Activated CD4-positive, alpha-beta T cell treated with anti-CD3 and anti-CD28 coated beads for 4 hours (primary cell): ENCODE data around the gene PPFIBP1.

Source experiments
- DNase-seq, 2 donors: peaks; one replicate each; pipeline ENCODE4 v3.0.0-alpha.2; 2020

The PPFIBP1 gene

DNA sequence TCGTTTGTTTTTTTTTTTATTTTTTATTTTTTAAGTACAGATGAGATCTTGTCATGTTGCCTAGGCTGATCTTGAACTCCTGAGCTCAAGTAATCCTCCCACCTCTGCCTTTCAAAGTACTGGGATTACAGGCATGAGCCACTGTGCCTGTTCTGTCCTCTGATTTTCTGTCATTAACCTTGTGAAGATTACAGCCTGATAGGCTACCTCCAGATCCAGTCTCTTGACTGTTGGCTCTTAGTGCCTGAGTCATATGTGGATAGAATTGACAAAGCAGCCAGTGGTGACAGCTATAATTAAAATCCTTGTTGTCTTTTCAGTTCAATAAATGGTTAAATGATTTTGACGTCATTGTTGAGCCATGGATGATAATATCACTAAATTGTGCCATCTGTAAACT, 151.0 kb downstream of the PPFIBP1 start:
- no peak for DNase-seq

DNA sequence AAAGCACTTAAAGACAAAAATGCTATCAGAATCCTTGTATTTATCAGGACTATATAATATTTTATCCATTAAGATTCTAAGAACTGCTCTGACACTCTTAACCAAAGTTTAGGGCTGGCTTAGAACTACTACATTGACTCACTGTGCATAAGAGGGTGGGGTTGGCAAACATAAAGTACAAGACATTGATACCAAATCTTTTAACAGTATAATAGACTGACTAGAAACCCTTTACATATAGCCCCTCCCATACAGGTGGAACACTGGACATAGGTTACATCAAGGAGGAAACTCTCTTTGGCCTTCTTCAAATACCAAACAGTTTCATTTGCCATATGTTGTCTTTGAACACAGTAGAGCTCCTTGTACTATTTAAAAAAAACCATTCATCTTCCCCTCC, 156.6 kb downstream of the PPFIBP1 start:
- no peak for DNase-seq

DNA sequence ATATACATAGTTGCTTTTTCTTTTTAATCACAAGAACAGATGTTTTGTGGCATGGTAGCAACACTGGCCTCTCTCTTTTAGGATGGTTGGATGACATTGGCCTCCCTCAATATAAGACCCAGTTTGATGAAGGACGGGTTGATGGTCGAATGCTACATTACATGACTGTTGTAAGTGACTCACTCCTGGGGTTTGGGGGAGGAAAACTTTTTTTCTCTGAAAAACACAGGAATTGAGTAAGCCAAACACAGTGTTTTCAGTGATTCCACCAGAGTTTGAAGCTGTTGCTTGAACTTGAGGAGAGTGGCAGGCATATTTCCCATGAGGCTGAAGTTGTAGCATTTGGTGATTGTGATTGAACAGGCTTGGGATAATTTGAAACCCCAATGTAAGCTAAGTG, 158.5 kb downstream of the PPFIBP1 start:
- DNase-seq, result no peak

DNA sequence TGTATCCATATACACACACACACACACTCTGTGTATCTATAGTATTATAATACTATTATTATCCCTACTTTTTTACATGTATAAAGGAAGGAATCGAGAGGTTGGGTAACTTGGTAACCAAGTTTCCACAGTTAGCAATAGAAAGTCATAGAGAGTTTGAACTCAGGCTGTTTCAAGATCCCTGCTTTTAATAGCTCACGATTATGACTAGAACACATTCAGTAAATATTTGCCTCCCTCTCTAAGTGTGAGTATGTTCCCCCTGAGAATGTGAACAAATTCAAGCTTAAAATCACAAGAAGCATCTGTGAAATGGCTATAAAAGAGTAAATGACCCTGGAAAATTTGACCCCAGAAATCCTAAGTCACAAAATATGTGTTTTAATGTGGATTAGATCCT, 161.3 kb downstream of the PPFIBP1 start:
- no peak for DNase-seq

DNA sequence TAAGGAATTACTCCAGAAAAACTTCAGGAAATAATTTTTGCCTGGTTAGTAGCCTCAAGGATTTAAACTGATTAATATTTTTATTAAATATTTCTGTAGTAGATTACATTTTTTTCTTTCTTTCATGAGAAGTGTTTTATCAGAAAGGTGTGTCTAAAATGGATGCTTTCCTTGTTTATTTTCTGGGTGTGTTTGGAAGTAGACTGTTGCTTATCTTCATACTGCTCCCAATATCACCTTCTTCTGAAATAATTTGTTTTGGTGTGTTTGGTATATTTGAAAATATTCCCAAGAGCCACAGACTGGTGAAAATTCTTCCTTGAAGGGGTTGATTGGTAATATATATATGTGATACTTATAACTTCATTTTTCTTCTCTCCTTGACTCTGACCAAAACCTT, 162.1 kb downstream of the PPFIBP1 start:
- no peak for DNase-seq

DNA sequence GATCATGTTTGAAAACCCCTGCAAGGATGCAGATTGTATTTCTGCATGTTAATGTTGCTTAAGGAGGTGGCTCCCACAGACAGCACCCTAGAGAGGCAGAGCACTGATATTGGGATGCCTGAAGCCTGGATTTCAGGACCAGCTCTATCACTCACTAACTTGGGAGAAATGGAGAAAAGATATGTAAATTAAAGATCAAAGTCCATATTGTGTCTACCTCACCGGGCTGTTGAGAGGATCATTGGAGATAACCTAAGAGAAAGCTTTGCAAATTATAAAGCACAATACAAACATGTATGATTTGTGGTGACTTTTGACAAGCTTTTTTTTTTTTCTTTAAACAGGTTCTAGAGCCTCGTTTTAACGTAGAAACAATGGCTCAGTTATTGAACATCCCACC, 164.7 kb downstream of the PPFIBP1 start:
- no peak for DNase-seq

DNA sequence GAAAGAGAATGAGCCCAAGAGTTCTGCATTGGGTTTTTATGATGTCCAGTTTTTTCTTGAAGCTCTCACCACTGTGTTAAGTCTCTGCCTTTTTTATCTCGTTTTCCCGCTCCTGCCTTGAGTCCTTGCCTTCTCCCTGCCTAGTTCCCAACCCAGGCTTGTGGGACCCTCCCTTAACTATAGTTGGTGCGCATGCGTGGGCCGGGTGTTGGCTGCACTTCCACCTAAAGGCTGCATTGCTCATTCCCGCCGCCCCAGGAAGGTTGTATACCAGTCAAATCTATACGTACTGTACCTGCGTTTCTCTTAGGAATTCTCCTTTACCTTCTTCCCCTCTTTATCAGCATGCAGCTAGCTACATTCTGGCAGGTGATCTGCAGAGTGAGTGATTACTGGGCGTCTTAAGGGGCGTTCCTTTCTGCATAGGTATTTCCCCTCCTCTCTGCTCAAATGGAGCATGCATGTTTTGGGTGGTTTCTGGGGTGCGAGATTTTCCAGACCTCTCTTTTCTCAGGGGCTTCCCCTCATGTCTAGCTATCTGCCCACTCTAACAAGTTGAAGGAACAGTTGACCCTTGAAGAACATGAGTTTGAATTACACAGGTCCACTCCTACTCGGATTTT, 165.7 kb downstream of the PPFIBP1 start:
- DNase-seq, result no peak

DNA sequence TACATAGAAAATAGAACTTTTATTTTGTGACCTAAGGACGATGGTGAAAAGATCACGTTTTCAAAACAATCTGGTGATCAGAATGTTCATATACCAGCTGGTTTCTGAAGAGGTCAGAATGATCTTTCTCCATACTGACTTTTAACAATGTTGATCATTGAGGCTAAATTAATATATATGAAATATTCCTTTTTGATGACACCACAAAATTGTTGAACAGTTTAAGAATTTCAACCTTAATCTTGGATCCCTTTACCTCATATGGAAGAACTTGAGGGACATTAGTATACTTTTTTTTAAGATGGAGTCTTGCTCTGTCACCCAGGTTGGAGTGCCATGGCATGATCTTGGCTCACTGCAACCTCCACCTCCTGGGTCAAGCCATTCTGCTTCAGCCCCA, 169.4 kb downstream of the PPFIBP1 start:
- no peak for DNase-seq

DNA sequence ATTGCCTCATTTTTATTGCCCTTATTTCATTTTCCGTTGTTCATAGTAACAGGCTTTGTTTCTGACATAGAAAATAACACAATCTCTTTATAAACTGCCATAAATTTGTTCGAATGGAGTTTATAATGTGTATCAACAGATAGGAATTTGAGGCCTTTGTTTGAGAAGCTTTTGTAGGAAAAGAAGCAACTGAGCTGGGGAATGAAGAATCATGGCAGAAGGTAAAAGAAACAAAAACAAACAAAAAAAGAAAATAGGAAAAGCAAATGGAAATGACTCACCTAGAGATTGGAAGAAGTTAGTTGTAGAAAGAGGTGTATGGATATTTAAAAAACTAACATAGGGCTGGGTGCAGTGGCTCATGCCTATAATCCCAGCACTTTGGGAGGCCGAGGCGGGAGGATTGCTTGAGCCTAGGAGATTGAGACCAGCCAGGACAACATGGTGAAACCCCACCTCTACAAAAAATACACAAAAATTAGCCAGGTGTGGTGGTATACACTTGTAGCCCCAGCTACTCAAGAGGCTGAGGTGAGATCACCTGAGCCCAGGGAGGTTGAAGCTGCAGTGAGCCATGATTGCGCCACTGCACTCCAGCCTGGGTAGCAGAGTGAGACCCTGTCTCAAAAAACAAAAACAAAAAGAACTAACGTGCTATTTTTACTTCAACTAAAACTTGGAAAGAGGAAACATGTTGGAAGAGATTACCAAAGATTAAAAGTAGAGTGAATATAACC, 171.7 kb downstream of the PPFIBP1 start:
- no peak for DNase-seq

DNA sequence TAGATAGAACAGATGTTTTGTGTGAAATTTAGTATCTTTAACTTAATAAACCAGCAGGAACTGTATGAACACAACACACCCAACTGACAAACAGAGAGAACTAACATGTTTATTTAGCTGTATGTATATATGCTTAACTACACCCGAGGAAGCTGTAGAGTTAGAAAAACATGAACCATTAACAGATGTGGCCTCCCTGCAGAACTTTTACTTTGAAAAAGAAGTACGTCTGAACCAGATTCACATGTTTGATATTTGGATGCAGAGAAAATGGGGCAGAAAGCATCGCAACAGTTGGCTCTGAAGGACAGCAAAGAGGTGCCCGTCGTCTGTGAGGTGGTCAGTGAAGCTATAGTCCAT, 172.3 kb downstream of the PPFIBP1 start, which contains the start of gene REP15:
TSS of gene REP15 (plus strand) at position 155 of the 360 bp plus-strand sequence. CDS start at position 271, 116 bp downstream.
- DNase-seq, result no peak

DNA sequence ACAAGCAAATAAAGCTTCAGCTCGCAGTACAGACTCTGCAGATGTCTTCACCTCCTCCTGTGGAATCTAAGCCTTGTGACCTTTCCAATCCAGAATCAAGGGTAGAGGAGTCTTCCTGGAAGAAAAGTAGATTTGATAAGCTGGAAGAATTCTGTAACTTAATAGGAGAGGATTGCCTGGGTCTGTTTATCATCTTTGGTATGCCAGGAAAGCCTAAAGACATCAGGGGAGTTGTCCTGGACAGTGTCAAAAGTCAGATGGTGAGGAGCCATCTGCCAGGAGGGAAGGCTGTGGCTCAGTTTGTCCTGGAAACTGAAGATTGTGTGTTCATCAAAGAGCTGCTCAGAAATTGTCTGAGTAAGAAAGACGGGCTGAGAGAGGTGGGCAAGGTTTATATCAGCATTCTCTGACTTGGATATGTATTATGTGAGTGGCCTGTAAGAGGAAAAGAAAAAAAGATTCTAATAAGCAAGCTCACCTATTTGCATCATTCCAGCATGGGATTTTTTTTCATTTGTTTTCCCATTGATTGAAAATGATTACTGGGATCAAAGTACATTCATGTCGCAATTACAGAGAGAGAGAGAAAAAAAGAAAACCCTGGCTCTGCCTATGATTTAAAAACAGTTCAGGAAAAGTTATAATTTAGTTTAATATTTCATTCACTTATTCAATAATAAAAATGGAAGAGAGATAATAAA, 173.0 kb downstream of the PPFIBP1 start:
- no peak for DNase-seq

DNA sequence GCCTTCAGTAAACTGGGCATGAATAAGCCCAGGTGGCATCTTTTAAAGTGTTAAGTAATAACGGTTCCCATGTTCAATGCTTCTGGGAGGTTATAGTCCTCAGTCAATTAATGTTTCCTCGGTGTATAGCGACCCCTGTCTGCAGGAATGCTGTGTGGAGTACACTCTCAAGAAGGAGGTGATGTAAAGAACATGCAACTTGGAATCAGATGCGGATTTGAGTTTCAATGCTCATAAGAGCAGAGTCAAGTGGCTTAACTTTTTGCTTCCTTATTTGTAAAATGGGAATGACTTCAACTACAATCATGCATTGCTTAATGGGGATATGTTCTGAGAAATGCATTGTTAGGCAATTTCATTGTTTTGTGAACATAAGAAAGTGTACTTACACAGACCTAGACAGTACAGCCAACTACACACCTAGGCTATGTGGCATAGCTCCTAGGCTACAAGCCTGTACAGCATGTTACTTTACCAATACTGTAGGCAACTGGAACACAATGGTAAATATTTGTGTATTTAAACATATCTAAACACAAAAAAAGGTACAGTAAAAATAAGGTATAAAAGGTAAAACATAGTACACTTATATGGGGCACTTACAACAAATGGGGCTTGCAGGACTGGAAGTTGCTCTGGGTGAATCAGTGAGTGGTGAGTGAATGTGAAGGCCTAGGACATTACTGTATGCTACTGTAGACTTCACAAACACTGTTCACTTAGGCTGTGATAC, 179.9 kb downstream of the PPFIBP1 start:
- peak; percentile 65 to 76 for DNase-seq

DNA sequence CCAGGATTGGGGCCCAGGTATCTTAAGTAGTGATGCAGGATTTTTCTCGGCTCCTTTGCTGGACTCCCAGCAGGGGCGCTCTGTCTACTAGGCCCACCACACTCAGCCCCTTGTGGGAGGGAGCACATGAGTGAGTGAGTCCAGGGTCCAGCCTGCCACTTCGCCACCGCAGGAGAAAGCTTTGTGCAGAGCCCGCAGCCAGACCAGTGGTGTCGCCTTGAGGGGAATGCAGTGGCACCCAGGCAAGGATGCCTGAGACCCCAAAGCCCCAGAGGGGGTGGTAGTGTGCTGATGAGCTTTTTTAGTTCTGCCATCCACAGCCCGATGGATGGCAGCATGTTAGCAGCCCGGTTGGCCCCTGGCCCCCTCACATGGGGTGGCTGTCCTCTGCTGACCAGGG, 181.3 kb downstream of the PPFIBP1 start:
- no peak for DNase-seq

DNA sequence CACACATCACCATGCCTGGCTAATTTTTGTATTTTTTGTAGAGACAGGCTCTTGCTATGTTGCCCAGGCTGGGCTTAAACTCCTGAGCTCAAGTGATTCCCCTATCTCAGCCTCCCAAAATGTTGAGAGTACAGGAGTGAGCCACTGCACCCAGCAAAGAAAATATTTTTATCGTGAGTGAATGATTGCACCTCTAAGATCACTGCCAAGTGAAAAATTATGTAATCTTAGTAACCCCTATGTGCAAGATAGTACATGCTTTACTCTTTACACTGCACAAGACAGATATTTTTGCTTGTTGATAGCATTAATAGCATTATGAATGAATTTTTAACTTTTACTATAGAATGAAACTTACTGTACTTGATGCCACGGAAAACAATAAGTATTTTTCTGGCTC, 183.2 kb downstream of the PPFIBP1 start:
- no peak for DNase-seq

DNA sequence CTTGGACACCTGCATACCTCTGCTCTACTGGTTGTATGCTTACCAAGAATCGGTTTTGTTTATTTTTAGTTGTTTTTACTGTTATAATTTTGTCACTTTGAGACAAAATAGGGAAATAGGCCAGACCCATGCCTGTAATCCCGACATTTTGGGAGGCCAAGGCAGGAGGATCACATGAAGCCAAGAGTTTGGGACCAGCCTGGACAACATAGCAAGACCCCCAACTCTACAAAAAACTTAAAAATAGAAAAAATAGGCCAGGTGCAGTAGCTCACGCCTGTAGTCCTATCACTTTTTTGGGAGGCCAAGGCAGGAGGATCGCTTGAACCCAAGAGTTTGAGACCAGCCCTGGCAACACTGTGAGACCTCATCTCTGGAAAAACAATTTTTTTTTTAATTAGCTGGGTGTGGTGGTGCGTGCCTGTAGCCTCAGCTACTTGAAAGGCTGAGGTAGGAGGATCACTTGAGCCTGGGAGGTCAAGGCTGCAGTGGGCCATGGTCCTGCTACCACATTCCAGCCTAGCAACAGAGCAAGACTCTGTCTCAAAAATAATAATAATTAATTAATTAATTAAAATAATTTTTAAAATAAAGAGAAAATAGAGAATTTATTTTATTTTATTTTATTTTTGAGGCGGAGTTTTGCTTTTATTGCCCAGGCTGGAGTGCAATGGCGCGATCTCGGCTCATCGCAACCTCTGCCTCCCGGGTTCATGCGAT, 185.4 kb downstream of the PPFIBP1 start:
- no peak for DNase-seq

DNA sequence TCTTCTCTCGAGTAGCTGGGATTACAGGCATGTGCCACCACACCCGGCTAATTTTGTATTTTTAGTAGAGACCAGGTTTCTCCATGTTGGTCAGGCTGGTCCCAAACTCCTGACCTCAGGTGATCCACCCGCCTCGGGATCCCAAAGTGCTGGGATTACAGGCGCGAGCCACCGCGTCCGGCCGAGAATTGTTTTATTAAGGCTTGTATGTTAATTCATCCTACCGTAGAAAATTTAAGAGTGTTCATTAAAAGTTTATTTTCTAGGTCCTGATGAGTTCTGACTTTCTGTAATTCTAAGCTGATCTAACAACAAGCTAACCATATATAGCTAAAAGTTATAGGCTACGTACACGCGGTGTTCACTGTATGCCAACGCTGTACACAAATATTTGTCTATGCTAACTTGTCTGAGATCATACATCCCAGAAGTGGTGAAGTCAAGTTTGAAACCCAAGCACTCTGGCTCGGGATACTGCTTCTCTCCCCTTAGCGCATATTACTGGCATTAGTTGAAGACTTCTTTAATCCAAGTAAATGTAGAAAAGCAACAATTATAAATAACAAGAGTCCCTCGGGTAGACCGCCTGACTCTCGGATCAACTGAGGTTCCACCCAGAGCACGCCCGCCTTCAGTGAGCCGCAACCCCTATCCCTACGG, 186.1 kb downstream of the PPFIBP1 start:
- DNase-seq, result no peak

DNA sequence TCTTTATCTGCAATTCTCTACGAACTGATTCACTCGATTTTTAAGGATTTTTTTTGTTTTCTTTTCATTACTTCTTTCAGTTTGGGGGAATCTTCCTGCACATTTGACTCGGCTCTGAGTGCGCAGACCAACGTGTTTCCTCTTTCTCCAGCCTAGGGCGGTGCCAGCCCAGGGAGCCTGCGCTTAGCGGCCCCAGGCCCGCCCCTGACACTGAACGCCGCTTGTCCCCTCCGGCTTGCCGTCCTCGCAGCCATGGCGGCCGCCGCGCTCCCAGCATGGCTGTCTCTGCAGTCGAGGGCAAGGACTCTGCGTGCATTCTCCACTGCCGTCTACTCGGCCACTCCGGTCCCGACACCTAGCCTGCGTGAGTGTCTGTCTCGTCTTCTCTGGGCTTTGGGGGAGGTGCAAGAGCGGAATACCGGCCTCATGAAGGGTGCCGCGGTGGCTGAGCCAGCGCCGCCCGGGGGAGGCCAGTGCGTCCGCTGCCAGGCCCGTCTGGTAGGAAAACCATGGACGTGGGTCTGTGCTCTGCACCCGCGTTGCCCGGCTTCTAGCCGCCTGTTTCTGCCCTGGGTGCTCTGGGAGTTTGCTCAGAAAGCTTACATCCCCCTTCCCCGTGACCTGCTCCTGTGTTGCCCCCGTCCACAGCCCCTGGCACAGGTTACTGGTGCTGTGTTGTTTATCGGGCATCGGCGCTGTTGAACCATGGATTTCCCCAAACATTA, 186.7 kb downstream of the PPFIBP1 start, which contains the start of gene MRPS35:
TSS of gene MRPS35 (plus strand) at position 241 of the 725 bp plus-strand sequence. CDS start at position 253, 12 bp downstream.
- peak; percentile 86 to 88 for DNase-seq

DNA sequence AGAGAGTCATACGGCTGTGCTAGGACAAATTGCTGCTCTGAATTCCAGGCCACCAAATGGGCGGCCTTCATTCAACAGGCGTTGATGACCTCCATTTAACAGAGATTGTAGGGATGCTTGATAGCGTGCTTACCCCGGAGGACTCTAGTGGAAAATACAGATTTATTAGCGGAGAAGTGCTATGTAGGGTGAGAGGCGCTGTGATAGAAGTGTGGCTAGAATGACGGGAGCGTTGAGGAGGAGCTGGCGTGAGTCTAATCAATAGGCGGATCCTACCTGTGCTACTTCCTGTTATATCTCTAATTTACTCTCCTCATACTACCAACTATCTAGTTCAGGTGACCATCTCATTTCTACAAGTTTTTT, 187.3 kb downstream of the PPFIBP1 start:
- DNase-seq, result peak in 1 of 2 donors; percentile 6

DNA sequence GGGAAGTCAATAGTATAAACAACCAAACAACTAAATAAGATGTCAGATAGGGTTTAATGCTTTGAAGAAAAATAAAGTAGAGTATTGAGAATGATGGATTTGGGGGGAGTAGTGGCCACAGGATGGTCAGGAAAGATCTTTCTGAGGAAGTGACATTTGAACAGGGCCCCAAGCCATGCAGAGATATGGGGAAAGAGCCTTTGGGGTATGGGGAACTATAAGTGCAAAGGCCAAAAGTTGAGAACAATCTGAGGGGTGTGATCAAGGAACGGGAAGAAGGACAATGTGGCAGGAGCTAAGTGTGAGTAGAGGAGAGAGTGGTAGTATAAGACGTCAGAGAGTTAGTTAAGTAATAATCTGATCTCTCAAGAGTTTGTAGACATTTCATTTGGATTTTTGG, 188.0 kb downstream of the PPFIBP1 start:
- DNase-seq, result no peak

DNA sequence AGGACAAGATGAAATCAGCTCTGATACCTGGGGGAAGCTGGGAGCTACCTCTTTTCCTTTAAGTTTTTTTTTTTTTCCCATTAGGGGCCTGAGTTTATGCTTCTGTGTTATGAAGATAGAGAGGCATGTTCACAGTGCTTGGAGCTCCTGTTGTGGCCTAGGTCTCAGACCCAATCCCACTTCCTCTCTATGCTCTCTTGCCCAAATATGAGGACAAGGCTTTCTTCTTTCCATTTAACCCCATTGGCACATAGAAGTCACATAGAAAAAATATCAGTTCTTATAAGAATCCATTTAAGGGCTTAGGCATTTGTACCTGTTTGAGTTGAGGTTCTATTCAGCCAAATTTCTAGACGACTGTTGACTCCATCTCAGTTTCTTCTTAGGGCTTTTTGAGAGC, 199.2 kb downstream of the PPFIBP1 start:
- no peak for DNase-seq

DNA sequence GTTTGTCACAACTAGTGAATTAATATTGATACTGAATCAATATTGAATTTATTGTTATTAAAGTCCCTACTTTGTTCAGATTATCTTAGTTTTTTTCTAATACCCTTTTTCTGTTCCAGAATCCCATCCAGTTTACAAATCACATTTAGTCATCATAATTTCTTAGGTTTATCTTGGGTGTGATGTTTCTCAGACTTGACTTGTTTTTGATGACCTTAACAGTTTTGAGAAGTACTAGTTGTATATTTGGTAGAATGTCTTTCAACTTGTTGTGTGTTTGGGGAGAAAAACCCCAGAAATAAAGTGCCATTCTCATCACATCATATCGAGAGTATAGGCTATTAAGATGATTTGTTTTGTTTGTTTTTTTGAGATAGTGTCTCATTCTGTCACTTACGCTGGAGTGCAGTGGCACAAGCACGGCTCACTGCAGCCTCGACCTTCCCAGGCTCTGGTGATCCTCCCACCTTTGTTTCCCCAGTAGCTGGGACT, 206.1 kb downstream of the PPFIBP1 start:
- no peak for DNase-seq
